Neural progenitor cell (in vitro differentiated cells): ENCODE data around the gene DIS3L2. TPM values are rescaled to one million over a fixed set of nuclear protein-coding genes. Genes with fewer than 3 reads are reported as not detected.

Experiments used
- DNase-seq: peaks from one replicate; pipeline ENCODE4 v3.0.0-alpha.2; 2016; ENCODE audit warnings: low spot score
- H2AFZ ChIP-seq: fragments of 200-600 bp; sonication (generic); replicated peaks from 2 replicates; pipeline ENCODE4 v1.6.1; 2016; ENCODE audit warnings: antibody characterized with exemption
- H3F3A ChIP-seq: fragments of 200-600 bp; sonication (generic); 2 replicates; pipeline ENCODE4 v1.6.1; 2016; ENCODE audit warnings: antibody characterized with exemption, low read depth
- H3K27ac ChIP-seq: fragments of 200-600 bp; sonication (generic); 2 replicates; pipeline ENCODE4 v1.5.1; 2016; ENCODE audit warnings: mild to moderate bottlenecking
- H3K27me3 ChIP-seq: fragments of 200-600 bp; sonication (generic); 2 replicates; pipeline ENCODE4 v1.6.1; 2016; ENCODE audit warnings: mild to moderate bottlenecking, moderate library complexity
- H3K36me3 ChIP-seq: fragments of 200-600 bp; sonication (generic); 2 replicates; pipeline ENCODE4 v1.5.1; 2016
- H3K4me1 ChIP-seq: fragments of 200-600 bp; sonication (generic); 2 replicates; pipeline ENCODE4 v1.6.1; 2016; ENCODE audit warnings: mixed run types
- H3K4me2 ChIP-seq: fragments of 200-600 bp; sonication (generic); 2 replicates; pipeline ENCODE4 v1.6.1; 2016
- H3K4me3 ChIP-seq: fragments of 200-600 bp; sonication (generic); 2 replicates; pipeline ENCODE4 v1.5.1; 2016
- H3K79me2 ChIP-seq: fragments of 200-600 bp; sonication (generic); 2 replicates; pipeline ENCODE4 v1.6.1; 2016; ENCODE audit warnings: low read depth
- H3K9ac ChIP-seq: fragments of 200-600 bp; sonication (generic); 2 replicates; pipeline ENCODE4 v1.6.1; 2016
- H3K9me3 ChIP-seq: fragments of 200-600 bp; sonication (generic); 2 replicates; pipeline ENCODE4 v1.5.1; 2016; ENCODE audit warnings: low read depth
- H4K20me1 ChIP-seq: fragments of 200-600 bp; sonication (generic); 2 replicates; pipeline ENCODE4 v1.6.1; 2016; ENCODE audit warnings: low read depth
- H3K27ac Mint-ChIP-seq: 3 replicates; pipeline ENCODE4 v1.8.0; 2021; ENCODE audit warnings: mixed read lengths
- H3K27me3 Mint-ChIP-seq: 2 replicates; pipeline ENCODE4 v1.8.0; 2022; ENCODE audit warnings: low read depth, mild to moderate bottlenecking, inconsistent platforms, moderate library complexity, mixed read lengths; ENCODE audit not compliant: insufficient read depth
- H3K36me3 Mint-ChIP-seq: 3 replicates; pipeline ENCODE4 v1.8.0; 2021; ENCODE audit warnings: mixed read lengths
- H3K4me1 Mint-ChIP-seq: 3 replicates; pipeline ENCODE4 v1.8.0; 2021; ENCODE audit warnings: mixed read lengths
- H3K4me3 Mint-ChIP-seq: 3 replicates; pipeline ENCODE4 v1.8.0; 2021; ENCODE audit warnings: mild to moderate bottlenecking, moderate library complexity, mixed read lengths
- H3K9me3 Mint-ChIP-seq: 3 replicates; pipeline ENCODE4 v1.8.0; 2020; ENCODE audit warnings: mixed read lengths
- CTCF ChIP-seq: fragments of 200-600 bp; sonication (generic); IDR thresholded peaks from 2 replicates; pipeline ENCODE4 v1.5.1; 2017; ENCODE audit warnings: antibody characterized with exemption, mild to moderate bottlenecking
- EZH2 ChIP-seq: fragments of 200-600 bp; sonication (generic); IDR thresholded peaks from 2 replicates; pipeline ENCODE4 v1.6.1; 2017; ENCODE audit warnings: antibody characterized with exemption, mild to moderate bottlenecking, moderate library complexity
- EZH2phosphoT487 ChIP-seq: fragments of 200-600 bp; sonication (generic); IDR thresholded peaks from 2 replicates; pipeline ENCODE4 v1.6.1; 2017; ENCODE audit warnings: antibody characterized with exemption
- total RNA-seq: library from RNA; depleted of rRNA; stranded (reverse); fragments of >200 nt; gene quantifications from 2 replicates; pipeline ENCODE4 v1.2.3, GENCODE V29; 2015; ENCODE audit warnings: low replicate concordance

Gene DIS3L2
- total RNA-seq, 1 donor from 2014 or later: 23.2 TPM

GRCh38 chr2:232014681-232015080, 53.2 kb downstream of the DIS3L2 start:
- Histone ChIP-seq H2AFZ (no peak overlapping the region), H3K9me3 (no peaks in the 10 kb centered on the region), H3K9ac (no peak overlapping the region), H3K4me1 (no peaks in the 10 kb centered on the region), H3K4me2 (no peak overlapping the region), H3K79me2 (peaks cover 12% of the 10 kb centered on the region), H3K27me3 (no peaks in the 10 kb centered on the region), H3K27ac (no peak overlapping the region), H3F3A (no peaks in the 10 kb centered on the region), H3K4me3 (no peak overlapping the region), H4K20me1 (peaks cover 8% of the 10 kb centered on the region), H3K36me3 (no peaks in the 10 kb centered on the region)
- Mint-ChIP-seq H3K4me1 (peaks cover under 1% of the 10 kb centered on the region), H3K4me3 (no peak overlapping the region), H3K36me3 (peaks cover 10% of the 10 kb centered on the region), H3K9me3 (no peaks in the 10 kb centered on the region), H3K27ac (no peak overlapping the region), H3K27me3 (peaks cover 2% of the 10 kb centered on the region)
- no peak for DNase-seq
- no peak for TF ChIP-seq EZH2
- no peak for TF ChIP-seq EZH2phosphoT487
- no peak for TF ChIP-seq CTCF

- Histone ChIP-seq H4K20me1 (peaks cover 8% of the 10 kb centered on the region), H3K9ac (no peak overlapping the region), H3K79me2 (no peaks in the 10 kb centered on the region), H3K9me3 (no peaks in the 10 kb centered on the region), H3K4me2 (no peak overlapping the region), H3K4me3 (no peak overlapping the region), H3K36me3 (no peaks in the 10 kb centered on the region), H3K27me3 (no peaks in the 10 kb centered on the region), H3K27ac (no peak overlapping the region), H3K4me1 (no peaks in the 10 kb centered on the region), H2AFZ (no peak overlapping the region), H3F3A (peaks cover 7% of the 10 kb centered on the region)
- DNase-seq: no peak
- Mint-ChIP-seq H3K4me1 (no peaks in the 10 kb centered on the region), H3K4me3 (no peak overlapping the region), H3K27ac (no peak overlapping the region), H3K27me3 (peaks cover 2% of the 10 kb centered on the region), H3K9me3 (no peaks in the 10 kb centered on the region), H3K36me3 (peaks cover 13% of the 10 kb centered on the region)
- TF ChIP-seq EZH2phosphoT487: no peak
- no peak for TF ChIP-seq EZH2
- no peak for TF ChIP-seq CTCF
These were observed 56.7 kb downstream of the DIS3L2 start for GRCh38 chr2:232018181-232018580.

- Mint-ChIP-seq H3K9me3 (no peaks in the 10 kb centered on the region), H3K36me3 (peaks cover 4% of the 10 kb centered on the region), H3K4me1 (no peaks in the 10 kb centered on the region), H3K27me3 (peaks cover 2% of the 10 kb centered on the region), H3K27ac (no peak overlapping the region), H3K4me3 (no peak overlapping the region)
- Histone ChIP-seq H3K9ac (no peak overlapping the region), H3K4me3 (no peak overlapping the region), H3K79me2 (no peaks in the 10 kb centered on the region), H3K4me2 (no peak overlapping the region), H2AFZ (no peak overlapping the region), H3K9me3 (no peaks in the 10 kb centered on the region), H3K36me3 (no peaks in the 10 kb centered on the region), H4K20me1 (no peaks in the 10 kb centered on the region), H3K4me1 (no peaks in the 10 kb centered on the region), H3K27ac (no peak overlapping the region), H3F3A (peaks cover 7% of the 10 kb centered on the region), H3K27me3 (no peaks in the 10 kb centered on the region)
- DNase-seq: no peak
- no peak for TF ChIP-seq EZH2
- TF ChIP-seq CTCF: no peak
- no peak for TF ChIP-seq EZH2phosphoT487
These were observed 61.2 kb downstream of the DIS3L2 start for GRCh38 chr2:232022718-232023117.
